NCI-H146 (cell line): Measurements from ENCODE around the gene SETDB2.

Source experiments
- DNase-seq: peaks from one replicate; lab custom pipeline; 2025; lab: John Stamatoyannopoulos, UW

The SETDB2 gene, protein sequence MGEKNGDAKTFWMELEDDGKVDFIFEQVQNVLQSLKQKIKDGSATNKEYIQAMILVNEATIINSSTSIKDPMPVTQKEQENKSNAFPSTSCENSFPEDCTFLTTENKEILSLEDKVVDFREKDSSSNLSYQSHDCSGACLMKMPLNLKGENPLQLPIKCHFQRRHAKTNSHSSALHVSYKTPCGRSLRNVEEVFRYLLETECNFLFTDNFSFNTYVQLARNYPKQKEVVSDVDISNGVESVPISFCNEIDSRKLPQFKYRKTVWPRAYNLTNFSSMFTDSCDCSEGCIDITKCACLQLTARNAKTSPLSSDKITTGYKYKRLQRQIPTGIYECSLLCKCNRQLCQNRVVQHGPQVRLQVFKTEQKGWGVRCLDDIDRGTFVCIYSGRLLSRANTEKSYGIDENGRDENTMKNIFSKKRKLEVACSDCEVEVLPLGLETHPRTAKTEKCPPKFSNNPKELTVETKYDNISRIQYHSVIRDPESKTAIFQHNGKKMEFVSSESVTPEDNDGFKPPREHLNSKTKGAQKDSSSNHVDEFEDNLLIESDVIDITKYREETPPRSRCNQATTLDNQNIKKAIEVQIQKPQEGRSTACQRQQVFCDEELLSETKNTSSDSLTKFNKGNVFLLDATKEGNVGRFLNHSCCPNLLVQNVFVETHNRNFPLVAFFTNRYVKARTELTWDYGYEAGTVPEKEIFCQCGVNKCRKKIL

DNA sequence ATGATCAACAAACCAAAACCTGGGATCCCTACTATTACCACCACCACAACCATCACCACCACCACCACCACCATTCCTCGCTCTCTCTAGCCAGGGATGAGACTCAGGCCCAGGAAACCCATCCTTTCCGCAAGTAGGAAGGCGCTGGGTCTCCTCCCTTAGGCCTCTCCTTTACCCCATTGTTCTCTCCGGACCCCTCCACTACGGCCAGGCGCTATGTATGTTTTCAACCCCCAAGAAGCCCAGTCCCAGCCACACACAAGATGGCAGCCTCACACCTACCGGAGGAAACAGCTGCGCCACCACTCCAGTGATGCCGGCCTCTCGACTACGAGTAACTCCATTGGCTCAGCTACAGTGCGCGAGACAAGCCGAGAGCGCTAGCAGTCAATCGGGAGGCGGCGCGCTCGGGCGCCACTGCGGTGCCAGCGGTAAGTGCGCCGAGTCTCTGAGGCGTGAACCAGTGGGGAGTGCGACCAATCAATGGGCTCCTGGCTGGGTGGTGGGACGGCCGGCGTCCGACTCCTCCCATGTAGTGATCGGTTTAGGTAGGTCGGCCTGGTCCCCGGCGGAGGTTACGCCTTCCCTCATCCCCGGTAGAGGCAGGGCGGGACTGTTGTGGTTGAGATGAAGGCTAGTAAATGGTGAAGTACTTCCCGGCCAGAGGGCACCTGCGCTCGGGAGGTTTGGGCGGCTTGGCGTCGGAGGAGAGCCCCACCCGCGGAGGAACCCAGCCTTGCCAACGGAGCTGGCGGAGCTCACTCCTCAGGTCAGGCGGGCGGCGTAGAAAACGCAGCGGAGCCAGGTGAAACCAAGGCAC is at the start of gene SETDB2, which contains the start of gene CAB39L:
Gene SETDB2, plus strand, starts transcription at position 571 of the 820 bp plus-strand sequence. CDS start 7,620 bp downstream, outside the sequence.
Gene CAB39L, minus strand, starts transcription at position 361 of the 820 bp plus-strand sequence. CDS start 61,154 bp downstream, outside the sequence.
- DNase-seq, result peak; percentile 99

DNA sequence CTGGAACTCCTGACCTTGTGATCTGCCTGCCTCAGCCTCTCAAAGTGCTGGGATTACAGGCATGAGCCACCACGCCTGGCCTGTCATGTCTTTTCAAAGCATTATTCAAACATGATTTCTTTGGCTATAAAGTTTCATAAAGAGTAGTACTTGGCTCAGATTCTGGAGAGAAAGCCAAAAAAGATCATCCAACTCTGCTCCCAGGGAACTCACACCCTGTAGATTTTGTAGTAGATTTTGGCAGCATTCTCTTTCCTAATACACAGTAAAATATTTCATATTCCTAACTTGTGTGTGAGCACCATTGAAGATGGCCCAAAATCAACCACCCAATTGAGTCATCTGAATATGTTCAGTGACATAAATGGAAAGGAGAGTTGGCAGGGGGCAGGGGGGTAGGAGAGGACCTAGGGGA is 48.6 kb upstream of the SETDB2 start:
- DNase-seq, result no peak

DNA sequence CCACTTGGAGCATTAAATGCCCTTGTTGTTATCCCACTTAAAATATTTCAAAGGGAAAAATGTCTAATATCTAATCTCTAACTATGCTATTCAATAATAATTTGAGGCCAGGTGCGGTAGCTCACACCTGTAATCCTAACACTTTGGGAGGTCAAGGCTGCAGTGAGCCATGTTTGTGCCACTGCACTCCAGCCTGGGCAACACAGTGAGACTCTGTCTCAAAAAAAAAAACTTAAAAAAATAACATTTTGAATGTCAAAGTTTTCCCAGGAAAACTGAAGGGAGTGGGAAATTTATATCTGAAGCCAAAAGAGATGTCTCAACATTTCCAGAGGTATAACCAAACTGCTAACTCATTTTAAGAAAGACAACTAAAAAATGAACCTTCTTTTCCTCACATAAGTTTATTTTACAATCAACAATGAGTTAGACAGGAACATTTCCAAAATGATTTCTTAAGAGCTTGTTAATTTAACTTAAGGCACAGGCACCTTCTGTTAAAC is 48.1 kb upstream of the SETDB2 start:
- DNase-seq, result no peak

DNA sequence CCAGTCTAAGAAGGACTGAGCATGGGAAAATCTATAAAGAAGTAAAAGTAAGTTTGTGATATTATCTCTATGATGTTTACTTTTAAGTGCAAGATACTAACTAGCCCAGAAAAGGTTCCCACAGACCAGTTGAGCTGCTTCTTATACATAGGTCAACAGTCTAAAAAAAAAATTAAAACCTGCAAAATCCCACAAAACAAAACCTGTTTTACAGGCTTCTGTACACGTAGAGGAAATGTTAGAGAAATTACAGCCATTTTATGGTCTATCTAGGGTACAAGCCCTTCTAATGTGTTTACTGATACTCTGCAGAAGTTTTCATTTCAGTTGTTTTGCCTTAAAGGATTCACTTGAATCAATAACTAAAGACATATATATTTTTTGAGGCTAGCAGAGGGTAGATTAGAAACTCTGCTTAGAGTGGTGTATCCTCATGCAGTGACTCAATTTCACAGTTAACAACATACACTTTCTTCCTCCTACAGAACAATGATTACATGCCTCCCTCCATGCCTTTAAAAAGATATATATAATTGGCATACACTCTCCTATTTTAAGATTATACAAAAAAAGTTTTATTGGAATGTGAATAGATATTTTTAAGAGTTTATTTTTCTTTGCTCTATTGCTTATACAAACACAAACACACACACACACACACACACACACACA is 44.1 kb upstream of the SETDB2 start:
- DNase-seq, result no peak

DNA sequence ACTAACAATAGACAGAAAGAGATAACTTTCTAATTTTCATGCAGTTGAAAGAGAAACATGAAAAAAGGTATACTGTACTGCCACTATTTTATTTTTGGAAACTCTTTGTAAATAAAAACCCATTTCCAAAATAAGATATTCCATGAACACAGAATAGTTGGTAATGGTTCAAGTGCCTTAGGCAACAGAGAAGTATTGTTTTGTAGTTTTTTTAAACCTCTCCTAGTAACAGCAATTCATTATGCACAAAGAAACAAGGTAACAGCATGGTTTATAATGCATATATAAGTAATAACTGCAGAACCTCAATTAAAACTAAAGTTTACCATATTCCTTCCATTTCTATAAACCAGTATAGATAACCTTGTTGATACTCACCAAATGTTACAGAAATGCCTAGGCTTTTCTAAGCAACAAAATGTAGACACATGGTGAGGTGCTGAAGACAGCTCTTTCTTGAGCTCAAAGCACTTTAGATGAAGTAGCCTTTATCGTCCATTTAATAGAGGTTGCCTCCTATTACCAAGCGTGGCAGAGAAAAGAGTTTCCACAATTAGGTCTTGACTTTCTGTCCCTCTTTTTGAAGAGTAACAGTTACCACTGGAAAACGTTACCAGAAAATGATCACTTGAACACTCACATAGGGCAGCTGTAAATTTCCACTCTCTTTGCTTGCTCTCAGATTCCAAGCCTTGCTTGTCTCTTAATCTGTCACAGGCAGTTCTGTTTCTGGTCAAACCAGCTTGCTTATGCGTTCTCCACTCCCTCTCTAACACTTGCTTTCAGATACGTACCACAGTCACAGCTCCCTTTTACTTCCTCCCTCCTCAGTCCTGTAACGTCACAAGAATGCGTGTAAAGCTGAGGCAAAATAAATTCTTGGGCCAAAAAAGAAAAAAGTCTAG is 43.1 kb upstream of the SETDB2 start:
- DNase-seq, result no peak

DNA sequence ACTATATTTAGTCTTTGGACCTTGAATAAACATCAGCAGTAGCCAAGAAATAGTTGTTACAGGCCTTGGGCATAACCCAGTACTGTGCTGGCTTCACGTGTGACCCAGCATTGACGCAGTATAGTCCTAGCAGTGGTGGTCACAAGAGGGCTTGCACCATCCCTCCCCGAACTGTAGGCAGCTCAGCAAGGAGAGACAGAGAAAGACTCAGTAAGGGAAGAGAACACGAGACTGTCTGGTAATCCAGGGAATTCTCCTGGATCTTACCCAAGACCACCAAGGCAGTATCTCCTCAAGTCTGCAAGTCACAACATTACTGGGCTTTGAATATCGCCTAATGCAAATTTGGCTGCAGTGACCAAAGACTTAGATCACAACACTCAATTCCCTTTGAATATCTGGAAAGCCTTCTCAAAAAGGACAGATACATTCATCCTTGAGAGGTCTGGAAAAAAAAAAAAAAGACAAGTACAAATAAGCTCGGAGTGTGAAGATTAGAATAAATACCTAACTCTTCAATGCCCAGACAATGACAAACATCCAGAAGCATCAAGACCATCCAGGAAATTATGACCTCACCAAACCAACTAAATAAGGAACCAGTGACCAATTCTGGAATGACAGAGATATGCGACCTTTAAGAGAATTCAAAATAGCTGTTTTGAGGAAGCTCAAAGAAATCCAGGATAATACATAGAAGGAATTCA is 39.9 kb upstream of the SETDB2 start:
- DNase-seq, result no peak

DNA sequence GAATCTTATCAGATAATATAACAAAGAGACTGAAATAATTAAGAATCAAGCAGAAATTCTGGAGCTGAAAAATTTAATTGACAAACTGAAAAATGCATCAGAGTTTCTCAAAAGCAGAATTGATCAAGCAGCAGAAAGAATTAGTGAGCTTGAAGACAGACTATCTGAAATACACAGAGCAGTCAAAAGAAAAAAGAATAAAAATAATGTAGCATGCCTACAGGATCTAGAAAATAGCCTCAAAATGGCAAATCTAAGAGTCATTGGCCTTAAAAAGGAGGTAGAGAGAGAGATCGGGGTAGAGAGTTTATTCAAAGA is 39.4 kb upstream of the SETDB2 start:
- no peak for DNase-seq

DNA sequence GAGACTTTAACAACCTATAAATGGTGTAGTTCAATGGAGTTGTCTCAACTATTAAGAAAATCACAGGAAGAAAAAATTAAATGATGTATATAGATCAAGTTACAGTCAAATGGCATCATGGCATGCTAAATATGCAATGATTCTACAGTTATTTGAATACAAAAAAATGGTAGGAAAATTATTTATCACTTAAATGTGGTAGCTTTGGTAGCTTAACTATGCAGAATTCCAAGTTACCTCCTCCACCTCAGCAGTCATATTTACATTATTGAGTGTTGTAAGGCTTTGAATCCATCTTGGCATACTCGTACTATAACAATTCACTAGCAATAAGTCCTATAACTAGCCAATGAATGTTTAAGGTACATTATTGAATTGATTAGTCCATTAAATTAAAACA is 37.0 kb upstream of the SETDB2 start:
- DNase-seq, result no peak

DNA sequence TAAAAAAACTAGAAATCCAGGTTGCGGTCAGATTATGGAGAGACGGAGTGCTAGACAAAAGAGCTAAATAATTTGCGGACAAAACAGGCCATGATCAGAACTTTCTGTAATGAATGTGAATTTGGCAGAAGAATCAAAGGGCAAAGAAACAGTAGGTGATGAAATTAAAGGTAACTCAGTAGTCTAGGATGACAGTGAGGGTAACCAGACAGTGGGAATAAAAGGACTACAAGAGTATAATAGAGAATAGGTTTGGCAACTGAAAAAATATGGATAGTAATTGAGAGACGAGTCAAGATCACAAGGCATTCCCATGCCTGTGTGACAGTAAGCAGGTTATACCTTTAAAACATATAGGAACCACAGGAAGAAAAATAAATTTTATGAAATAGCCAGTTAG is 36.1 kb upstream of the SETDB2 start:
- no peak for DNase-seq

DNA sequence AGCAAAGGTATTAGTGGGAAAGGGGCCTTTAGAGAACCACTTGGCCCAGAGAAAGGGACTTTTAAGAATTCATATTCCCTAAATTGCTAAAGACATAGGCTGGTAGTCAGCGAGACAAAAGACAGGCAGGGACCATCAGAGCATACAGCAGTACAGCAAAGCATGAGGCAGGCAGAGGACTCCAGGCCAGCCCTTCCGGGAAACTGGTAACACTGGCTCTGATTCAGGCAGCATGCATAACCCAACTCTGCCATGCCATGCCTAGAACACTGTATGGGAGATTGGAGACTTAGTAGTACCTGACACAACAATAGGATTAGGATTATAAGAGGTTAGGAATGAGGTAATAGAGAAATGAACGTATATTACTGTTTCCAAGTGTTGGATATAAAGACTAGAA is 35.1 kb upstream of the SETDB2 start:
- DNase-seq, result no peak

DNA sequence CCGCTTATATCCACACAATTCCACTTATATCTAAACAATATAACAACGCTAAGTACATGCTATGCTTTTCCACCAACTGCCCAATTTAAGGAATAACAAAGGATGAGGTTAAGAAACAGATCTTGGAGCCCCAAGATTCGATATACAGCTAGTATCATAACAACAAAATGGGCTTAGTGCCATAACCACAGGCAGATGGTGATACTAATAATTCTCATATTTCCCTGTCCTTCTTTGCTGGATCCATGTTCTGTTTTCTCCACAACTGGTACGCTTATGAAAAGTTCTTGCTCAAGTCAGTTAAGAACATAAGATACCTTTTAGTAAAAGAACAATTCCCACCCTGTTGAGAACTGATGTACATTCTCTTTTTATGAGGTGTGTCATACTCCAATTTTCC is 34.1 kb upstream of the SETDB2 start:
- DNase-seq, result no peak

DNA sequence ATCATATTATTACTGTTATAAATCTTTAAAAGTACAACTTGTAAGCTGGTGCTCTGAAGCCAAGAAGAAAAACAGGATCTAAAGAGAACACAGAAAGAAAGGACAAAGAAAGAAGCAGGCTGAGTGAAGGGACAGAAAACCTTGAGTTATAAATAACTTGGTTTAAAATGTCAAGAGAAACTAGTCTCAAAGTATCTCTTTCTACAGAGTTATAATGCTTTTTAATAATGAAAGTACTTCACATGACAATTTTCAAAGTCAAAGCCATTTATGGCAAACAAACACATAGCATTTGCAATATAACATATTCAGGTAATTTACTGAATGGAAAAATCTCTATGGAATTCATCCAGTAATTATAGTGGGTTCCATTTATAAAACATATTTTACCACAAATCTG is 33.6 kb upstream of the SETDB2 start:
- no peak for DNase-seq

DNA sequence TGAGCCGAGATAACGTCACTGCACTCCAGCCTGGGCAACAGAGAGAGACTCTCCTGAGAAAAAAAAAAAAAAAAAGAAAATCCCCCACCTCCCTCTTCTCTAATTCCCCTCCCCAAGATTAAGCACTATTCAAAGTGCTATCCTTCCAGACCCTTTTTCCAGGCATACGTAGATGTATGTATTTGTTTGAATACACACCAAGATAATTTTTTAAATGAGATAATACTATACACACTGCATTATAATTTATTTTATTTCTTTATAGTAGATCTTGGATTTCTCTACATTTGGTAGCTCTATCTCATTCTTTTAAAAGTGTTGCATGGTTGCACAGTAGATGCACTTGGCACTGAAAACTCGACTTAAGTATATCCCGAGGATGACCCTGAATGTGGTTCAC is 32.7 kb upstream of the SETDB2 start:
- no peak for DNase-seq

DNA sequence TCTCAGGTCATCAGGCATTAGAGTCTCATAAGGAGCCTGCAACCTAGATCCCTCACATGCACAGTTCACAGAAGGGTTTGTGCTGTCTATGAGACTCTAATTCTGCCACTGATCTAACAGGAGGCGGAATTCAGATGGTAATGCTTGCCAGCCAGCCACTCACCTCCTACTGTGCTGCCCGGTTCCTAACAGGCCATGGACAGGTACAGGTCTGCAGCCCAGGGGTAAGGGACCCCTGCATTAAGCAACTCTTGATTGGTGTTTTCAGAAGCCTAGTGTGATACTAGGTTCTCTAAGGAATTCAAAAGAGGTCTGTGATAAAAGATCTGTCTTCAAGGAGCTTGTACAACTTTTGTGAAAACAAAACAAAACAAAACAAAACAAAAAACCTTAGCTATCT is 31.3 kb upstream of the SETDB2 start:
- DNase-seq, result no peak

DNA sequence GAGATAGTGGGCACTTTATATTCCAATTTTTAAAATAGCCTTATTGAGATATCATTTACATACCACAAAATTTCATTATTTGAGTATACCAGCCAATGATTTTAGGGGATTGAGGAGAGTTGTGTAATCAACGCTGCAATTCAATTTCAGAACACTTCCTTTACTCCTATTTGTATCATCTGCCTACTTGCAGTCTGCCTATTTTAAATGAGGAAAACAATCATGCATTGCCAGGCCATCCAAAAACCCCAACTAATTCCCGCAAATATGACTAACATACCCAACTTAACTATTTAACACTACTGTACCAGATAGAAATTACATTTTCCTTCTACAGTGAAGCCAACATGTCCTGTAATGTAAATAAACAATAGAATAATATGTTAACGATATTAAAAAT is 26.9 kb upstream of the SETDB2 start:
- no peak for DNase-seq

DNA sequence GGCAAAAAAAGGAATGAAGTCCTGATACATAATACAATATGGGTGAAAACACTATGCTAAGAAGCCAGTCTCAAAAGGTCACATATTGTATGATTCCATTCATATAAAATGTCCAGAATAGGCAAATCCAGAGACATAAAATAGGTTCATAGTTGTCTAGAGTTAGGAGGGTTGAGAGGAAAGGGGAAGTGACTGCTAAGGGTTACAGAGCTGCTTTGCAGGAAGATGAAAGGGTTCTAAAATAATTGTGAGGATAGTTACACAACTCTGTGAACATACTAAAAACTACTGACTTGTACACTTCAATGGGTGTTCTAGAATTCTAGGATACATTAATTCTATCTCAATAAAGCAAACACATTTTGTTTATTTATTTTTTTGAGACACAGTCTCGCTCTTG is 25.9 kb upstream of the SETDB2 start:
- no peak for DNase-seq

DNA sequence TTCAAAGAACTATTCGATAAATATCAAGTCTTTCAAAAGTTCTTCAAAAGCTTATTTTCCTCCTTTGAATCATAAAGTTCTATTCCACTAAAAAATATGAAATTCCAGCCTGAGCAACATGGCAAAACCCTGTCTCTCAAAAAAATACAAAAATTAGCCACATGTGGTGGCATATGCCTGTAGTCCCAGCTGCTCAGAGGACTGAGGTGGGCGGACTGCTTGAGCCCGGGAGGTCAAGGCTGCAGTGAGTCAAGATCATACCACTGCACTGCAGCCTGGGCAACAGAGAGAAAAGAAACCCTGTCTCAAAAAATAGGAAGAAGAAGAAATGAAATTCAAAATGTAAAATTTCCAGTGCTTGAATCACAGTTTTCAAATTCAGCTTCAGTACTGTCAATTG is 24.8 kb upstream of the SETDB2 start:
- no peak for DNase-seq

DNA sequence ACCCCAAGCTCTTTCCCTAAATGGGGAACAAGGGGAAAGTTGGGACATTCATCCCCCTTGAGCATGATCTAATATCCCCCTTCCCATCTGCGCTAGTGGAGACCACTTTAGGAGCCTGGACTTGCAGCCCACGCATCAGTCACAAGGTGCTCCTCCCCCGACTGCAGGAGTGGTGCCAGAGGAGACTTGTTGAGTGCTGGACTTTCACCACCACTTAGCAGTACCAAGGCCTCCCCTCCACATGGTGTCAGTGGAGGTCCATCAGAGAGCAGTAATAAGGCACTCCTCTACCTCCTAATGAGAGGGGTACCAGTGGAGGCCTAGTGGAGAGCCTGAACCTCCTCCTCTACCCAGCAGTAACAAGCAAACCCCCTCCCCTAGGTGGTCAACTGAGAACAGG is 22.7 kb upstream of the SETDB2 start:
- peak; percentile 36 for DNase-seq

DNA sequence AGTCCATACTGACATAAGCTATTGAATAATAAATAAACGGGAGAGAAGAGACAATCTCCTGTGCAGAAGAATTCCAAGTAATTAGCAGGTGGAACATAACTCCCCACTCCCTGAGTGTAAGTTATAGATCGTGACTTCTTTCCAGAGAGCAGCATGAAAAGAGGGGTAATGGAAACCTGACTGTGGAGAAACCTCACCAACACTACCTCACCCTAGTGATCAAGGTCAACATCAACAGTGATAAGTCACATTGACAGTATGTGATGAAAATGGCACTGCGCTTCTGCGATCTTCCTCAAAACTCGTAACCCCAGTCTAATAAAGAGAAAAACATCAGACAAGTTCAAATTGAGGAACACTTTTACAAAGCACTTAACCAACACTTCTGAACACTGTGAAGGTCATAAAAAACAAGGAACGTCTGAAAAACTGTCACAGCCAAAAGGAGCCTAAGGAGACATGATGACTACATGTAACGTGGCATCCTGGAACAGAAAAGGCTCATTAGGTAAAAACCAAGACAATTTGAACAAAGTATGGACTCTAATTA is 20.0 kb upstream of the SETDB2 start:
- no peak for DNase-seq
